Smooth muscle cell (in vitro differentiated cells): ENCODE results near the gene CCDC197. TPM values are rescaled to one million over a fixed set of nuclear protein-coding genes. Genes with fewer than 3 reads are reported as not detected.
A peak's percentile ranks its signal among the peaks of the same experiment; 100 is the strongest.

Experiments used
- DNase-seq: peaks from one replicate; lab custom pipeline; 2025; ENCODE audit not compliant: unreplicated experiment; lab: John Stamatoyannopoulos, UW
- H2AFZ ChIP-seq: fragments of 200-600 bp; sonication (generic); 2 replicates; pipeline ENCODE4 v1.6.0; 2016; ENCODE audit warnings: antibody characterized with exemption, low read depth, mild to moderate bottlenecking
- H3F3A ChIP-seq: fragments of 200-600 bp; sonication (generic); 2 replicates; pipeline ENCODE4 v1.6.0; 2017; ENCODE audit warnings: antibody characterized with exemption, low read depth
- H3K27ac ChIP-seq: fragments of 200-600 bp; sonication (generic); 2 replicates; pipeline ENCODE4 v1.5.1; 2016; ENCODE audit warnings: low read depth, mild to moderate bottlenecking
- H3K27me3 ChIP-seq: fragments of 200-600 bp; sonication (generic); 2 replicates; pipeline ENCODE4 v1.6.1; 2016; ENCODE audit warnings: low read depth, mild to moderate bottlenecking
- H3K36me3 ChIP-seq: fragments of 200-600 bp; sonication (generic); 2 replicates; pipeline ENCODE4 v1.5.1; 2016; ENCODE audit warnings: low read depth
- H3K4me1 ChIP-seq: fragments of 200-600 bp; sonication (generic); 2 replicates; pipeline ENCODE4 v1.5.1; 2016; ENCODE audit warnings: low read depth
- H3K4me2 ChIP-seq: fragments of 200-600 bp; sonication (generic); 2 replicates; pipeline ENCODE4 v1.6.0; 2016; ENCODE audit warnings: mild to moderate bottlenecking
- H3K4me3 ChIP-seq: fragments of 200-600 bp; sonication (generic); 2 replicates; pipeline ENCODE4 v1.5.1; 2016; ENCODE audit warnings: mild to moderate bottlenecking
- H3K79me2 ChIP-seq: fragments of 200-600 bp; sonication (generic); 2 replicates; pipeline ENCODE4 v1.6.0; 2016; ENCODE audit warnings: low read depth, mild to moderate bottlenecking
- H3K9ac ChIP-seq: fragments of 200-600 bp; sonication (generic); 2 replicates; pipeline ENCODE4 v1.6.0; 2016; ENCODE audit warnings: low read depth
- H3K9me3 ChIP-seq: fragments of 200-600 bp; sonication (generic); replicated peaks from 2 replicates; pipeline ENCODE4 v1.5.1; 2016; ENCODE audit warnings: low read depth
- H4K20me1 ChIP-seq: fragments of 200-600 bp; sonication (generic); 2 replicates; pipeline ENCODE4 v1.6.0; 2016; ENCODE audit warnings: low read depth
- WGBS: methylation state at CpG from one replicate; pipeline ENCODE4 v1.1.7; 2016; ENCODE audit warnings: low lambda C conversion rate; 5-methylcytosine and 5-hydroxymethylcytosine counted together
- polyA plus RNA-seq: library from polyadenylated mRNA; unstranded; fragments of >200 nt; fragmentation: Nextera tagmentation; extraction: Ambion mirVana; gene quantifications from 2 replicates; pipeline ENCODE4 v1.2.1, GENCODE V29; 2016
- total RNA-seq: library from RNA; depleted of rRNA; stranded (reverse); fragments of >200 nt; gene quantifications from 2 replicates; pipeline ENCODE4 v1.2.3, GENCODE V29; 2014
- TF ChIP-seq, protein P1 (sequence below): fragments of 200-600 bp; sonication (generic); IDR thresholded peaks from 2 replicates; pipeline ENCODE4 v1.5.1; 2017; ENCODE audit warnings: borderline replicate concordance, mild to moderate bottlenecking, antibody characterized with exemption; ENCODE audit not compliant: insufficient read depth, poor library complexity, severe bottlenecking

The CCDC197 gene
- total and polyA plus RNA-seq, 2 experiments from 2014 or later, result not detected

DNA sequence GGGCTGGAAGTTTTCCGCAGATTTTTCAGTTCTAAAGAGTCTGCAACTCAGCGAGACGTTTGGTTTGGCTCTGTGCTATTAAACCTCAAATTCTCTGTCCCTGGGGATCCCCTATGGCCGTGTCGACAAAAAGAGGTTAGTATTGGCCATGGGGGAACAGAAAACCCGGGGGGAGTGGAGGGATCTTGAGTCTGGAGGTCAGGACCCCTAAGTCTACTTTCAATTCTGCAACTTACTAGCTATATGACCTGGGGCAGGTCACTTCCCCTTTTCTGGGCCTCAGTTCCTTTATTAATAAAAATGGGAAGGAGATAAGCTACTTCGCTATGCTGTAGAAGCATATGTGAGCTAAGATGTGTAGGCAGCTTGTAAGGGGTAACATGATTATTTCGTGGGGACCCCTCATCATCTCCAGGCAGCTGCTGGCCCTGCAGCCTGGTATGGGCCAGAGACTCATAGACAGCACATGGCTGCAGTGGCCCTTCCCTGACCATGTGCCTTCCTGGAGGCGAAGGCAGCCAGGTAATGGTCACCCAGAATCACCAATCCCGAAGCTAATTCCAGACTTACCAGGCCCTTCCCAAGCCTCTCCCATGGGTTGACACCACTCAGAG is 29.4 kb upstream of the CCDC197 start:
- Histone ChIP-seq H3K9ac (no peak overlapping the region), H2AFZ (no peak overlapping the region), H3K4me3 (no peak overlapping the region), H3K27me3 (no peaks in the 10 kb centered on the region), H3F3A (peaks cover 3% of the 10 kb centered on the region), H3K9me3 (no peaks in the 10 kb centered on the region), H3K79me2 (no peaks in the 10 kb centered on the region), H3K4me2 (no peak overlapping the region), H3K36me3 (no peaks in the 10 kb centered on the region), H4K20me1 (no peaks in the 10 kb centered on the region), H3K4me1 (no peaks in the 10 kb centered on the region), H3K27ac (no peak overlapping the region)
- TF ChIP-seq, protein P1, sequence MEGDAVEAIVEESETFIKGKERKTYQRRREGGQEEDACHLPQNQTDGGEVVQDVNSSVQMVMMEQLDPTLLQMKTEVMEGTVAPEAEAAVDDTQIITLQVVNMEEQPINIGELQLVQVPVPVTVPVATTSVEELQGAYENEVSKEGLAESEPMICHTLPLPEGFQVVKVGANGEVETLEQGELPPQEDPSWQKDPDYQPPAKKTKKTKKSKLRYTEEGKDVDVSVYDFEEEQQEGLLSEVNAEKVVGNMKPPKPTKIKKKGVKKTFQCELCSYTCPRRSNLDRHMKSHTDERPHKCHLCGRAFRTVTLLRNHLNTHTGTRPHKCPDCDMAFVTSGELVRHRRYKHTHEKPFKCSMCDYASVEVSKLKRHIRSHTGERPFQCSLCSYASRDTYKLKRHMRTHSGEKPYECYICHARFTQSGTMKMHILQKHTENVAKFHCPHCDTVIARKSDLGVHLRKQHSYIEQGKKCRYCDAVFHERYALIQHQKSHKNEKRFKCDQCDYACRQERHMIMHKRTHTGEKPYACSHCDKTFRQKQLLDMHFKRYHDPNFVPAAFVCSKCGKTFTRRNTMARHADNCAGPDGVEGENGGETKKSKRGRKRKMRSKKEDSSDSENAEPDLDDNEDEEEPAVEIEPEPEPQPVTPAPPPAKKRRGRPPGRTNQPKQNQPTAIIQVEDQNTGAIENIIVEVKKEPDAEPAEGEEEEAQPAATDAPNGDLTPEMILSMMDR, result no peak
- 77% methylated on average over 10 of the region's 10 CpGs for WGBS
- no peak for DNase-seq

DNA sequence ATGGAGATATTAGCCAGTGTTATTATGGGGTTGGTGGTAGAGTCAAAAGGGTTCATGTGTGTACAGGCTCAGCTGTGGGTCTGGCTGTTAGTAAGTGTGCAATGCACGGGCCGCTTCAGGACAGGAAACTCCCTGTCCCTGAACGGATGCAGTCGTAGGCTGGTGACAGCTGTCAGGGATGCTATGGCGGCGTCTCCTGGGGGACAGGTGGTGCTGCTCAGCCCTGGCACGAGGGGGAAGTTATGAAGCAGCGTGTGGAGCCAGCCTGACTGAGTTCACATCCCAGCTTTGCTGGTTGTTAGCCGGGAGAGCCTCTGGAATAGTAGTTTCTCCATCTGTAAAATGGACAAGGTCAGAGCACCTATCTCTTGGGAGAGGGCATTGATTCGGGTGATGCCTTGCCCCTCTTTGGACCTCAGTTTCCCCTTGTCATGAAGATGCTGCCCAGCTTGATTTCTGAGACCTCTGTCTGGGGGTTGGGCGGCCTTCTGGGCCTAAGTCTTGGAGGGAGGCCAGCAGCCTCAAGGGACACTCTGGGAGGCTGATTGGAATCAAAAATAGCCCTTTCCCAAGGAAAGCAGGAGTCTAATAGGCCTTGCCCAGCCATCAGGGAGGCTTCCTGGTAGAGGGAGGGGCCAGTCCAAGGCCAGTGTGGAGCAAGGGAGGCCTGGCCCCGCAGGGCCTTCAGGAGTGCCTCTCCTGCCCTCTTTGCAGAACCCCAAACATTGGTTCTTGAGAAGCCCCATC is 27.8 kb upstream of the CCDC197 start:
- Histone ChIP-seq H4K20me1 (no peaks in the 10 kb centered on the region), H3K27me3 (no peaks in the 10 kb centered on the region), H3K4me2 (no peak overlapping the region), H3K36me3 (no peaks in the 10 kb centered on the region), H3K79me2 (no peaks in the 10 kb centered on the region), H3K27ac (no peak overlapping the region), H3K9ac (no peak overlapping the region), H3K4me3 (no peak overlapping the region), H3F3A (peaks cover 3% of the 10 kb centered on the region), H2AFZ (no peak overlapping the region), H3K9me3 (no peaks in the 10 kb centered on the region), H3K4me1 (peaks cover 7% of the 10 kb centered on the region)
- TF ChIP-seq, protein P1, result no peak
- WGBS, result 91% methylated on average over 12 of the region's 12 CpGs
- no peak for DNase-seq

DNA sequence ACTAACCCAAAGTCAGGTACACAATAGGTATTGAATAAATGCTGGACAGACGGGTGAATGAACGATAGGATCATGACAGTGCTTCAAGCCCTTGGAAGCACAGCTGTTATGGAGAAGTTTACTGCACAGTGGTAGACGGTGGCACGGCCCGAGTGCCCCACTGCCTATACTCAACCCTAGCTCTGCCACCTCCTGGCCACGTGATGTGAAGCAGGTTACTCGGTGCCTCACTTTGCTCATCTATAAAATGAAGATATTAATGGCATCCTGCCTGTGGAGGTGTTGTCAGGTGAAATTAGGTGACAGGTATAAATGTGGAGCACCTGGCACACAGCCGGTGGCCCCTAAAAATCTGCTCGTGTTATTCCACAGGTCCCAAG is 26.5 kb upstream of the CCDC197 start:
- Histone ChIP-seq H3K4me1 (peaks cover 7% of the 10 kb centered on the region), H3F3A (no peaks in the 10 kb centered on the region), H3K4me2 (no peak overlapping the region), H3K36me3 (no peaks in the 10 kb centered on the region), H3K4me3 (no peak overlapping the region), H3K27ac (no peak overlapping the region), H3K79me2 (no peaks in the 10 kb centered on the region), H4K20me1 (no peaks in the 10 kb centered on the region), H2AFZ (no peak overlapping the region), H3K9ac (no peak overlapping the region), H3K27me3 (no peaks in the 10 kb centered on the region), H3K9me3 (no peaks in the 10 kb centered on the region)
- no peak for DNase-seq
- TF ChIP-seq, protein P1, result peak; percentile 15
- 72% methylated on average over 9 of the region's 9 CpGs for WGBS
